Measurements from ENCODE around the gene ZCCHC17. TPM values are rescaled to one million over a fixed set of nuclear protein-coding genes. Genes with fewer than 3 reads are reported as not detected.

ZCCHC17 gene
- total and polyA plus RNA-seq, 3 donors from 2014 or later, result 61.1 to 105 (median 75.0) TPM

DNA sequence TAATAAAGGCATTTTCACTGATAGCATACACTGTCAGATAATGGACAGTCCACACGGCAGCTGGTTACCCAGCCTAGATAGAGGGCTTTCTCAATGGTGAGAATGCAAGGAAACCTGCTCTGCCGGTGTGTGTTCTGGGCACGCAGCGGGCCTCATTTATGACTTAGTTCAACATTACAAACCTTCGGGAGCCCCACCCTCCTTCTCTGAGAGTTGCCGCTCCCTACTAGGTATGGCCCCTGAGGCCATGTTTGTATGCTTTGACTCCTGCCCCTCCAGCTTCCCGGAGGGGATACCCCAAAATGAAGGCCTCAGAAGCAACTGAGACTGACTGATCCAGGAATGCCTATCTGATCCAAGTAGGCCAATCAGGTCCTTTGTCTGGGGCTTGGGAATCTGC, 93.2 kb downstream of the ZCCHC17 start:
- 95% methylated on average over 7 of the region's 7 CpGs for WGBS, 2 donors
- DNase-seq, result no peak
- intact Hi-C loops (cut with DNase I; ENCODE audit: low total_unique reads), result no loop called here

DNA sequence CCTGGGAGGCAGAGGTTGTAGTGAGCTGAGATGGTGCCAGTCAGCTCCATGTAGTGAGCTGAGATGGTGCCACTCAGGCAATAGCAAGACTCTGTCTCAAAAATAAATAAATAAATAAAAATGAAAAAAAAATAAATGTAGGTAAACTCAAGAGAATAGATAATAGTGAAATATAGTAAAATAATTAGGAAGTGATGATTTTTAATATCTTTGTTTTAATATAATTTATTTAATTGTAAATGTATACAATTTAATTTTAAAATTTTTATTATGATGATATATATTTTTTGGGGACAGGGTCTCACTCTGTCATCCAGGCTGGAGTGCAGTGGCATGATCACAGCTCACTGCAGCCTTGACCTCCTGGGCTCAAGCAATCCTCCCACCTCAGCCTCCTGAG, 96.6 kb downstream of the ZCCHC17 start:
- no peaks in the 10 kb centered on the region for H3K27me3 ChIP-seq
- H3K36me3 ChIP-seq (ENCODE audit: low read depth, missing control alignments), result no peaks in the 10 kb centered on the region
- no peak overlapping the region for H3K27ac ChIP-seq
- H3K4me1 ChIP-seq, result peaks cover 4% of the 10 kb centered on the region
- DNase-seq, result no peak
- TF ChIP-seq CTCF (IDR thresholded peaks at IDR 0.05) (no peak), POLR2A (IDR thresholded peaks at IDR 0.05) (no peak)
- no peaks in the 10 kb centered on the region for H3K9me3 ChIP-seq
- intact Hi-C loops (cut with DNase I; ENCODE audit: low total_unique reads), result no loop called here
- H3K4me3 ChIP-seq, result no peak overlapping the region

More for the DNA sequence above, 93.2 kb downstream of the ZCCHC17 start:
- Histone ChIP-seq H3K9me3 (no peaks in the 10 kb centered on the region), H3K27ac (no peak overlapping the region), H3K27me3 (no peaks in the 10 kb centered on the region), H3K4me1 (peaks cover 4% of the 10 kb centered on the region), H3K36me3 (ENCODE audit: low read depth, missing control alignments) (no peaks in the 10 kb centered on the region), H3K4me3 (no peak overlapping the region)
- TF ChIP-seq CTCF (IDR thresholded peaks at IDR 0.05) (no peak), POLR2A (IDR thresholded peaks at IDR 0.05) (no peak)

DNA sequence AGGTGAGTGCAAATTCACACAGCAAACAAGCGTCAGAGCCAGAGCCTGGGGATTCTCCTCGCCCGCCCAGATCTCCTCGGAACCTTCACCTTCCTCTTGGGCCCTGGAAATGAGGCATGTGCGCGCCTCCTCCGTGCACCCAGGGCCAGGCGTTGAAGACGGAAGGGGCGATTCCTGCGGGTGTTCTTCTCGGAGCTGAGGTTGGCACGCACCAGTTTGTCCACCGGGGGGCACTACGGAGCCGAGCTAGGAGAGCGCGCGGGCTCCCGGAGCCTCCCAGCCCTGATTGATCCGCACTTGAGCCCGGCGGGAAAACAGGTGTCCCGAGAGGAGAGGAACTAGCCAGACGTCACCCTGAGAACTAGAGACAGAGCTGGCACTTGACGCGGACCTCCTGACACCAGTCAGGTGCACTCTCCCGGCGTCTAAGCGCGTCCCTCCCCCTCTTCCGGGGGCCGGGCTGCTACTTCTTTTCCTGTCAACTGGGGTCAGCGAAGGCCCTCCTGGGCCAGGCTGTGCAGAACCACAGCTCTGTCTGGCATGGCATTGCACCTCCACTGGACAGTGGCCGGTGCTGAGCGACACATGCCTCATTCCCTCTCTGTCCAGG, 97.9 kb downstream of the ZCCHC17 start:
- 1% methylated on average over 13 to 36 of the region's 36 CpGs for whole genome bisulfite sequencing, 2 donors
- no peaks in the 10 kb centered on the region for H3K27me3 ChIP-seq
- peaks cover 4% of the 10 kb centered on the region for H3K4me1 ChIP-seq
- no peaks in the 10 kb centered on the region for H3K36me3 ChIP-seq (ENCODE audit: low read depth, missing control alignments)
- intact Hi-C loops (cut with DNase I; ENCODE audit: low total_unique reads), result no loop called here
- H3K9me3 ChIP-seq, result no peaks in the 10 kb centered on the region
- peak; percentile 91 for DNase-seq
- H3K27ac ChIP-seq, result no peak overlapping the region
- H3K4me3 ChIP-seq, result peak overlapping the region; percentile 4 to 53
- no peak for TF ChIP-seq POLR2A (IDR thresholded peaks at IDR 0.05)
- peak; percentile 49 to 79 (median 71) for TF ChIP-seq CTCF (IDR thresholded peaks at IDR 0.05)

GRCh38 chr1:31396633-31397351, 100.0 kb downstream of the ZCCHC17 start:
- Histone ChIP-seq H3K27ac (no peak overlapping the region), H3K4me1 (peaks cover 7% of the 10 kb centered on the region), H3K36me3 (ENCODE audit: low read depth, missing control alignments) (no peaks in the 10 kb centered on the region), H3K4me3 (no peak overlapping the region), H3K27me3 (no peaks in the 10 kb centered on the region), H3K9me3 (no peaks in the 10 kb centered on the region)
- no peak for TF ChIP-seq CTCF (IDR thresholded peaks at IDR 0.05)
- TF ChIP-seq POLR2A (IDR thresholded peaks at IDR 0.05), result no peak
- 90 to 94% methylated on average over 3 of the region's 3 CpGs for WGBS, 2 donors
- no peak for DNase-seq
- intact Hi-C loops (cut with DNase I; ENCODE audit: low total_unique reads), result no loop called here

Data from testis (tissue), 3 donors.